ENCODE results near the gene FASN.
"Not testable (repeated sequence)": the region's sequence is repeated elsewhere in the genome, so short reads cannot be mapped to it uniquely, and the experiment has no call there.

The FASN gene

DNA sequence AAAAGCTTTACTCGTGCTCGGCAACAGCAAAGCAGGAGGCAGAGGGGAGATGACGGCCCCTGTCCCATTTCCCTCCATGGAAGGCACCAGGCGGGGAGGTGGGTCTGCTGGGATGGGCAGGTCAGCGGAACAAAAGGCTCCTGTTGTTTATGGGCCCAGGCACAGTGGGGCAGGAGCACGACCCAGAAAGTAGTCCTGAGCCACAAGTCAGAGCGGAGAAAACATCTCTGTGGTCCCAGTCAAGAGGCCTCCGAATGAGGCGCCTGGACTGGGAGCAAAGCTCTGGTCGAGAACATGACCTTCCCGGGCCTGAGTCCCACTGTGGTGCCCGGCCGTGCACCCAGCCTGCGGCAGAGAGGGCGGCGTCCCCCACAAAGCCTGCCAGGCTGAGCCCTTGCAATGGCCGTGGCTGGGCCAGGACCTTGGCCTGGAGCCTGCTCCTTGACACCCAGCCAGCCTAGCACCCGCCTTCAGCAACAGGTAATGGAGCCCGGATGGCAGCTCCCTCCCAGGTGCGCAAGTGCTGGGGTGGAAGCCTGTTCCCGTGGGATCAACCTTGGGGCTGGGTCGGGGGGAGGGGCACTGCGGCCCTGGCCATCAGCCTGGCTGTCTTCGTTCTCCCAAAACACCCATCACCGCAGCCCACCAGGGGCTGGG lies 50.0 kb downstream of the FASN start:
- DNase-seq: no peak

- no peak for DNase-seq
Observed at GRCh38 chr17:82047379-82047778, 50.7 kb downstream of the FASN start.

GRCh38 chr17:82046903-82047302 lies 51.1 kb downstream of the FASN start:
- DNase-seq: no peak

DNA sequence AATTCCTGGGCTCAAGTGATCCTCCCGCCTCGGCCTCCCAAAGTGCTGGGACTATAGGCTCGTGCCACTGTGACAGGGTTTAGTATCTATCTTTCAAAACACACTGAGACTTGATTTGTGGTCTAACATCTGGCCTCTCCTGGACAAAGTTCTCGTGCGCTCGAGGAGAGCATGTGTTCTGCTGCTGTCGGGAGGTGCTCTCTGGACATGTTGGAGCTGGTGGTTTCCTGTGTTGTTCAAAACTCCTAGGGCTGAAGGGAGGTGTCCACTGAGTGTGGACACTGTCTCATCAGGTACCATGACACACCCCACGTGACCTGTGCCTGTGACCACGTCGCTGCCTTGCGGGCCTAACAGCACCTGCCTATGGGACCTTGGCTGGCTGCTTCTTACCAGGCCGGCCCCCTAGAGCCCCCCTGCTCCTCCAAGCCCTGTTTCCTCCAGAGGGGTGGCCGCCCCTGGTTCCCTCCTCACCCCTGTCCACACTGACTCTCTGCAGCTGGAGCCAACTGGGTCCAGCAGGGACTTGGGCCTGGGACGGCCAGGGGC lies 52.0 kb downstream of the FASN start:
- DNase-seq: no peak

DNA sequence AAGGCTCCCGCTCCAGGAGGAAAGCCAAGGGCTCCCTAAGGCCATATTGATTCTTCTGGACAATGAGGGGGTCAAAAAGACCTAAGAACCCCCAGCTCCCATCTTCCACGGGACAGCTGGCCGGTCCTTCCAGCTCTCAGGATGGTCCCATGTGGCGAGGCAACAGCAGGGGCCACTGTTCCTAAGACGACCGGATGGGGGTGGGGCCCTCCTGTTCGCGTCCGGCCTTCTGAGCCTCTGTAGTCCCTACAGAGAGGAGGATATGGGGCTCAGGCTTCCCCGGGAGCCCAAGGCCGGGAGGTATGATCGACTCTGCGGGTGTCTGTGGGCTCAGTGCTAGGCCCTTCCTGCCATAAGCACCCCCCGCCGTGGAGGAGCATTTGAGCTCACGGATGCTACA lies 54.5 kb downstream of the FASN start:
- no peak for DNase-seq

DNA sequence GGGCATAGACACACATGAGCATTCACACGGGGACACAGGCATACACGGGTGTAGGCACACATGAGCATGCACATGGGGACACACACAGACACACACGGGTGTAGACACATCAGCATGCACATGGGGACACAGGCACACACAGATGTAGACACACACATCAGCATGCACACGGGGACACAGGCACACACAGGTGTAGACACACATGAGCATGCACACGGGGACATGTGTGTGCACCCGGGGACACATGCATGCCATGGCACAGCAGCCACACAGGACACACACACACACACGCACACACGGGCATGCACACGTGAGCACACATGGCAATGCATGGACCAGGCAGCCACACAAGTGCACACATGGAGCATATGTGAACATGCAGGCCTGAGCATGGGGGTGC lies 55.4 kb downstream of the FASN start:
- DNase-seq: no peak

DNA sequence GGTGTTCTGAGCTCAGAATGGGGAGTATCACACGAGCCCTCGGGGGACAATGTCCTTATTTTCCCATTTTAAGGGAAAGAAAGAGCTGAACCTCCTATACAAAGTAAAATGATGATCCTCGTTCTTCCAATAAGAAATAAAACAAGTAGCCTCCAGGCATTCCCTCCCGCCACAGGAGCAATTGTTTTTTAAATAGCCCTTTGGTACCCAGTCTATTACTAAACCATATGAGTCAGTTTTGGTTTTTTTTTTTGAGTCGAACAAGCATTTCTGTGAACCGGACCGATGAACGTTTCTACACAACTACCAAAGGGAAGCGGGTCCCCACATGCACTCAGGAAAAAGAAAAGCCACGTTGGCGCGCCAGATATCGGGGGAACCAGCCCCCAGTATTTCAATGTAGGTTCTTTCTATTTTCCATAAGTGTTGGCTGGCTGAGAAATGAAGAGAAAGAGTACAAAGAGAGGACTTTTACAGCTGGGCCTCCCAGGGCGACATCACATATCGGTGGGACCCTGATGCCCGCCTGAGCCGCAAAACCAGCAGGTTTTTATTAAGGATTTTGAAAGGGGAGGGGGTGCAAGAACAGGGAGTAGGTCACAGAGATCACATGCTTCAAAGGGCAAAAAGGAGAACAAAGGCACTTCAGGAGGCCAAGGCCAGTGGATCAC lies 56.8 kb downstream of the FASN start:
- DNase-seq: no peak

DNA sequence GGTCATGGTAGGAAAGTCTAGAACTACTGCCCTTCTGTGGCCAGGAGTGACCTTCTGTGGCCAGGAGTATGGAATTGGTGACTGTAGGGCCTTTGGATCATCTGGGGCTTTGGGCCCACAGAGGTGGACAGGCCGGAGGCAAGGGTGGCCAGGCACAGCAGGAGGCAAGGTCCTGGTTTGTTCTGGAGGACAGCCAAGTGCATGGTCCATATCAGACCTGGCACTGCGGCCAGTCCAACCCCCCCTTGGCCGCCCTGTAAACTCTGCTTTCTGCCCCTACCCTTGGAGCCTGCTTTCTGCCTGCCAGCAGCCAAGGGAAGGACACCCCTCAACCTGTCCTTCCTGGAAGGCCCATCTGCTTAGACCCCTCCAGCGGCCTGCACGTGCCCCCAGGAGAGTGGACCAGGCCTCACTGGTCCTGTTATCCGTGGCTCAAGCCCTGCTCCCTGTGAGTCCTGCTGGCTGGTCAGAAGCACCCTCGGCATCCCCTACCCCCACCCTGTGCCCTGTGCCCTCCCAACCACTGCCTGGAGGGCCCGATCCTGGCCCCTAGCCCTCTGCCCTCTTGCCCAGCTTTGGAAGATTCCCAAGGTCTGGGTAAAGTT lies 58.2 kb downstream of the FASN start:
- no peak for DNase-seq

DNA sequence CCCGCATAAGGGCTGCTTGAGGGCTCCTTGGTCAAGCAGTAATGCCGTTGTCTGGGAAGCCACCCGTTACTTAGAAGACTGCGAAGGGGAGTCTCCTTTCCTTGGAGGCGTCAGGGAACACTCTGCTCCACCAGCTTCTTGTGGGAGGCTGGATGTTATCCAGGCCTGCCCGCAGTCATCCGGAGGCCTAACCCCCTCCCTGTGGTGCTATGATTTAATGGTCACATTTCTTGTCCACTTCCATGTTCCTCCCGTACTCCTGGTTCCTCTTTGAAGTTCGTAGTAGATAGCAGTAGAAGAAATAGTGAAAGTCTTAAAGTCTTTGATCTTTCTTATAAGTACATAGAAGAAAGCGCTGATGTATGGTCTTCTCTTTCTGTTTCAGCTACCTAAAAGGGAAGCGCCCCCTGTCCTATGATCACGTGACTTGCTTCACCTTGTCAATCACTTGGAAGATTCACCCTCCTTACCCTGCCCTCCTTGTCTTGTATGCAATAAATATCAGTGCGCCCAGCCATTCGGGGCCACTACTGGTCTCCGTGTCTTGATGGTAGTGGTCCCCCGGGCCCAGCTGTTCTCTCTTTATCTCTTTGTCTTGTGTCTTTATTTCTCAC lies 59.1 kb downstream of the FASN start:
- DNase-seq: not testable (repeated sequence)

GRCh38 chr17:82037889-82038195 lies 60.2 kb downstream of the FASN start:
- DNase-seq: no peak

GRCh38 chr17:82037092-82037888 lies 60.7 kb downstream of the FASN start, which contains the start of gene DCXR:
Gene DCXR, minus strand, starts transcription at chr17:82037697. Its CDS starts 15 bp downstream, at chr17:82037682.
- peak; percentile 67 to 99 (median 94) for DNase-seq

DNA sequence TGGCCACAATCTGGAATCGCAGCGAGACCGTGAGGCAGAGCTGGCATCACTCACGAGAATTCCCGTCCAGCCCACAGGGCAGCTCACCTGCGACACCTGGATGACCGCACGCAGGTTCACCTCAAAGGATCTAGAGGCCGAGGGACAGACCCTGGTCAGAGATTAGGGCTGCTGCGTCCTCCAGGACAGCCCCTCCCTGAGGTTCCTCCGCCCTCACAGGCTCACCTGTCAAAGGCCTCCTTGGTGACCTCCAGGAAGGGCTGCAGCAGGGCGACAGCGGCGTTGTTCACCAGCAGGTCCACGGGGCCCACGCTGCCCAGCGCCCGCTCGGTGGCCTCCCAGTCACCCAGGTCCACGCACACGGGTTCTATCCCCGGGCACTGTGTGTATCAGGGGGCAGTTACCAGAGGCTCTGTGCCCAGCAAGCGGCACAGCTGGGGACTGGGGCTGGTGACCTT lies 61.4 kb downstream of the FASN start:
- no peak for DNase-seq

- no peak for DNase-seq
Observed at GRCh38 chr17:82035956-82036633, 61.9 kb downstream of the FASN start.

GRCh38 chr17:82035488-82035887 lies 62.5 kb downstream of the FASN start:
- DNase-seq: no peak

- DNase-seq: no peak
Observed at GRCh38 chr17:82034371-82035011, 63.5 kb downstream of the FASN start.

- no peak for DNase-seq
Observed at GRCh38 chr17:82033359-82034085, 64.5 kb downstream of the FASN start.

GRCh38 chr17:82031885-82032627 lies 66.0 kb downstream of the FASN start:
- peak in 1 of 56 donors; percentile 35 for DNase-seq

- peak in 3 of 56 donors; percentile 14 to 46 (median 23) for DNase-seq
Observed at GRCh38 chr17:82031303-82031884, 66.6 kb downstream of the FASN start, which contains the start of gene RAC3. Gene RAC3, plus strand, starts transcription at chr17:82031678. Its CDS starts 84 bp downstream, at chr17:82031762.
